K562 (cell line): ENCODE results near the gene CCDC106. TPM values are rescaled to one million over a fixed set of nuclear protein-coding genes. Genes with fewer than 3 reads are reported as not detected.

Source experiments
- ATAC-seq: fragments of 200-7000 bp; cut with Tn5 transposase; 3 replicates; pipeline ENCODE4 v1.9.1; 2020; ENCODE audit warnings: moderate library complexity
- BruUV-seq: library from RNA; stranded (reverse); fragments of 400-500 nt; replicated peaks from 2 replicates; lab custom pipeline; 2021; lab: Mats Ljungman, UMichigan
- CTCF ChIA-PET: fragments of 300-600 bp; formaldehyde crosslinking; extraction: SDS; loops from one replicate; lab custom pipeline; 2021; ENCODE audit warnings: low intra/inter-chr PET ratio; lab: Yijun Ruan, JAX
- POLR2A ChIA-PET: fragments of 300-600, 350-650 bp; sonication (Branson Sonifier 250); formaldehyde crosslinking; extraction: SDS; loops from one replicate; lab custom pipeline; 2021; ENCODE audit warnings: antibody characterized with exemption, inconsistent platforms; lab: Yijun Ruan, JAX
- DNase-seq, 4 experiments: peaks; one replicate each; pipeline versions ENCODE4 v3.0.0 to v3.0.0-alpha.2; 2011 to 2018; ENCODE audit warnings: low spot score in 3 of 4, mixed read lengths in 3 of 4; ENCODE audit errors: extremely low read depth in 1 of 4
- FAIRE-seq: peaks from 2 replicates; lab custom pipeline; 2011; peaks lifted over from hg19 to GRCh38; lab: Jason Lieb, UNC
- H2AFZ ChIP-seq: 2 replicates; pipeline ENCODE4 v1.6.0; 2011; ENCODE audit warnings: low read depth, low read length, control low read depth, inconsistent platforms
- H3K27ac ChIP-seq: fragments of 200-600 bp; 3 replicates; pipeline ENCODE4 v1.8.0; 2011; ENCODE audit warnings: low read depth, mild to moderate bottlenecking, control low read depth, inconsistent platforms, low read length, moderate library complexity, mixed read lengths; ENCODE audit errors: extremely low read depth
- H3K27me3 ChIP-seq, 2 experiments: fragments of 300-600 bp in 1 of 2; 2 replicates in 1 of 2; 3 replicates in 1 of 2; pipeline versions ENCODE4 v1.6.0 to v1.8.0; 2011; ENCODE audit warnings: inconsistent platforms in 2 of 2, low read length in 2 of 2, mild to moderate bottlenecking in 1 of 2, mixed read lengths in 1 of 2, moderate library complexity in 1 of 2; ENCODE audit not compliant: control insufficient read depth in 2 of 2, insufficient read depth in 2 of 2
- H3K36me3 ChIP-seq: fragments of 300-600 bp; 3 replicates; pipeline ENCODE4 v1.8.0; 2011; ENCODE audit warnings: mild to moderate bottlenecking, low read length, inconsistent platforms; ENCODE audit not compliant: control insufficient read depth, insufficient read depth
- H3K4me1 ChIP-seq, 2 experiments: fragments of 200-600 bp in 1 of 2; replicated peaks in 1 of 2; 2 replicates in 1 of 2; 3 replicates in 1 of 2; pipeline versions ENCODE4 v1.5.1 to v1.8.0; 2011; ENCODE audit warnings: inconsistent platforms in 2 of 2, low read length in 2 of 2, mild to moderate bottlenecking in 1 of 2, mixed read lengths in 1 of 2, moderate library complexity in 1 of 2; ENCODE audit not compliant: control insufficient read depth in 2 of 2, insufficient read depth in 2 of 2
- H3K4me2 ChIP-seq: 2 replicates; pipeline ENCODE4 v1.6.1; 2011; ENCODE audit warnings: low read length, control low read depth, inconsistent platforms, mixed read lengths; ENCODE audit not compliant: insufficient read depth
- H3K4me3 ChIP-seq: fragments of 200-600 bp; sonication (generic), shearing (Covaris generic); 2 replicates; pipeline ENCODE4 v1.5.1; 2016; ENCODE audit warnings: control low read depth, inconsistent platforms
- H3K79me2 ChIP-seq: fragments of 200-600 bp; 3 replicates; pipeline ENCODE4 v1.8.0; 2011; ENCODE audit warnings: low read length, inconsistent platforms; ENCODE audit not compliant: control insufficient read depth, insufficient read depth
- H3K9ac ChIP-seq, 2 experiments: 2 replicates each; pipeline versions ENCODE4 v1.6.0 to v1.6.1; 2011; ENCODE audit warnings: low read depth in 2 of 2, low read length in 2 of 2, control low read depth in 1 of 2, inconsistent platforms in 1 of 2, mild to moderate bottlenecking in 1 of 2, mixed read lengths in 1 of 2; ENCODE audit not compliant: insufficient read depth in 1 of 2
- H3K9me1 ChIP-seq: one replicate; pipeline ENCODE4 v1.6.0; 2011; ENCODE audit warnings: inconsistent platforms, mild to moderate bottlenecking, low read length, moderate library complexity; ENCODE audit not compliant: control insufficient read depth, insufficient read depth
- H3K9me3 ChIP-seq: replicated peaks from 2 replicates; pipeline ENCODE4 v1.5.1; 2011; ENCODE audit warnings: low read depth, low read length, inconsistent platforms; ENCODE audit not compliant: control insufficient read depth, insufficient read depth
- H4K20me1 ChIP-seq: replicated peaks from 2 replicates; pipeline ENCODE4 v1.6.1; 2011; ENCODE audit warnings: low read length, inconsistent platforms, mixed read lengths; ENCODE audit not compliant: control insufficient read depth, insufficient read depth
- FOXK1 ChIP-seq: sonication (generic); formaldehyde crosslinking; IDR thresholded peaks from 2 replicates; pipeline ENCODE4 v1.8.0; 2022; ENCODE audit warnings: missing genetic modification reagents, mild to moderate bottlenecking, borderline replicate concordance
- GABPB1 ChIP-seq: sonication (generic); formaldehyde crosslinking; IDR thresholded peaks from 2 replicates; pipeline ENCODE4 v1.8.0; 2022; ENCODE audit warnings: mild to moderate bottlenecking, missing genetic modification reagents
- NCOR1 ChIP-seq: fragments of 450-650 bp; IDR thresholded peaks from 2 replicates; pipeline ENCODE4 v1.6.1; 2016; ENCODE audit warnings: mild to moderate bottlenecking, moderate library complexity
- NFIC ChIP-seq: fragments of 450-650 bp; IDR thresholded peaks from 2 replicates; pipeline ENCODE4 v1.6.1; 2017; ENCODE audit warnings: mild to moderate bottlenecking, inconsistent platforms
- NR1H2 ChIP-seq: sonication (generic); formaldehyde crosslinking; IDR thresholded peaks from 2 replicates; pipeline ENCODE4 v1.4.0; 2020; ENCODE audit warnings: mild to moderate bottlenecking, missing genetic modification reagents
- PRDM10 ChIP-seq: fragments of 450-650 bp; IDR thresholded peaks from 2 replicates; pipeline ENCODE4 v1.6.1; 2018; ENCODE audit not compliant: partially characterized antibody
- SMAD1 ChIP-seq: fragments of 150-350 bp; IDR thresholded peaks from 2 replicates; pipeline ENCODE4 v1.6.1; 2014; ENCODE audit warnings: low read length, low read depth; ENCODE audit not compliant: partially characterized antibody
- WGBS: fragments of 100-300 bp; shearing (Covaris generic); methylation state at CpG from one replicate; pipeline ENCODE4 v1.1.6; 2016; ENCODE audit warnings: low coverage, mixed read lengths; ENCODE audit not compliant: insufficient coverage; ENCODE audit errors: missing lambda C conversion rate; 5-methylcytosine and 5-hydroxymethylcytosine counted together
- in situ Hi-C: fragments of 300-500 bp; cut with MboI; formaldehyde crosslinking; loops from 4 replicates; pipeline ENCODE4 v1.15.0; 2018; ENCODE audit warnings: inconsistent platforms, mixed read lengths
- intact Hi-C: fragments of 100-400 bp; cut with micrococcal nuclease; formaldehyde crosslinking; loops from 2 replicates; pipeline ENCODE4 v1.14.2; 2022
- polyA plus RNA-seq, 8 experiments: library from polyadenylated mRNA; depleted of rRNA in 4 of 8; stranded (reverse) in 5 of 8; unstranded in 3 of 8; fragments of >200 nt; fragmentation: Nextera tagmentation in 2 of 8; fragmentation: Illumina TruSeq in 1 of 8; extraction: Ambion mirVana in 2 of 8; extraction: Trizol in 1 of 8; gene quantifications; 2 replicates each; pipeline versions ENCODE4 v1.2.1 to v1.2.3, GENCODE V29; 2011 to 2014; ENCODE audit warnings: inconsistent platforms in 1 of 8, missing spikeins in 1 of 8
- total RNA-seq, 7 experiments: library from RNA; depleted of rRNA in 6 of 7; stranded (reverse); fragments of >200 nt in 6 of 7; fragmentation: Illumina TruSeq in 2 of 7; extraction: Trizol in 2 of 7; gene quantifications; 2 replicates each; pipeline versions ENCODE4 v1.2.1 to v1.2.3, GENCODE V29; 2011 to 2021; ENCODE audit warnings: low replicate concordance in 1 of 7

CCDC106 gene
- total and polyA plus RNA-seq, 9 of the 15 experiments (the other 6 are each of a cell fraction or from before 2014, with no cell fraction given) = 0.10 to 27.5 (median 15.0) TPM; not detected in 1

GRCh38 chr19:55646889-55647731 lies 902 bp upstream of the CCDC106 start:
- Histone ChIP-seq H3K36me3 (peaks cover 42% of the 10 kb centered on the region; the same call in 2 of the 3 replicates), H2AFZ (peak overlapping the region; percentile 95; the same call in 1 of the 2 replicates), H3K4me2 (peak overlapping the region; percentile 90), H3K9me1 (no peaks in the 10 kb centered on the region), H3K9ac (peak overlapping the region; percentile 89 to 98), H3K27me3 (no peaks in the 10 kb centered on the region), H3K9me3 (no peaks in the 10 kb centered on the region), H3K27ac (peak overlapping the region; percentile 90), H3K79me2 (peaks cover 66% of the 10 kb centered on the region), H4K20me1 (no peaks in the 10 kb centered on the region), H3K4me3 (peak overlapping the region; percentile 68), H3K4me1 (peaks cover 34 to 78% of the 10 kb centered on the region in 2 experiments)
- FAIRE-seq (peak; percentile 56), DNase-seq (no peak), ATAC-seq (no peak)
- intact Hi-C loops (no loop called here), in situ Hi-C loops (loop anchor here (25.0 kb wide), 2 partner anchors 510 to 665 kb away; partner anchors contain the start of genes TNNT1 and ZSCAN5A)
- TF ChIP-seq GABPB1 (CRISPR knock-in tag) (0 out of 2 replicates have a peak, but pooled peaks have one; percentile 4), NFIC (0 out of 2 replicates have a peak, but pooled peaks have one; percentile 11), SMAD1 (no peak), NR1H2 (CRISPR knock-in tag) (0 out of 2 replicates have a peak, but pooled peaks have one; percentile 7), NCOR1 (no peak), PRDM10 (peak; percentile 69), FOXK1 (CRISPR knock-in tag) (no peak)
- ChIA-PET POLR2A (interaction anchor here (0.5 to 1.8 kb wide), 8 partner anchors 9 to 444 kb away, joined by 3 to 7 read pairs (median 4); partner anchors contain the start of gene ZNF865), CTCF (interaction anchor here (0.7 kb wide), 1 partner anchor 12 kb away, joined by 4 read pairs; no protein-coding TSS in a partner anchor)
- WGBS = 37% methylated on average over 14 of the region's 14 CpGs
- BruUV-seq = no TSS peak
